BLaER1 treated with 17β-estradiol and CSF1 and Interleukin-3, amounts not matched to agents 10 nM and 100 nM (cell line): ENCODE results near the gene CNEP1R1.

Experiments used
- H3K27ac ChIP-seq, 11 experiments: shearing (Covaris generic); formaldehyde crosslinking; 2 replicates each; pipeline ENCODE4 v1.8.1; 2022
- H3K27me3 ChIP-seq, 11 experiments: shearing (Covaris generic); formaldehyde crosslinking; 2 replicates each; pipeline ENCODE4 v1.8.1; 2022
- H3K36me3 ChIP-seq, 11 experiments: shearing (Covaris generic); formaldehyde crosslinking; 2 replicates each; pipeline ENCODE4 v1.8.1; 2022
- H3K4me1 ChIP-seq, 10 experiments: shearing (Covaris generic); formaldehyde crosslinking; 2 replicates each; pipeline ENCODE4 v1.8.1; 2022
- H3K4me2 ChIP-seq, 11 experiments: shearing (Covaris generic); formaldehyde crosslinking; 2 replicates each; pipeline ENCODE4 v1.8.1; 2022
- H3K4me3 ChIP-seq, 10 experiments: shearing (Covaris generic); formaldehyde crosslinking; 2 replicates each; pipeline ENCODE4 v1.8.1; 2022
- H3K9ac ChIP-seq, 11 experiments: shearing (Covaris generic); formaldehyde crosslinking; 2 replicates each; pipeline ENCODE4 v1.8.1; 2022
- H3K9me3 ChIP-seq, 11 experiments: shearing (Covaris generic); formaldehyde crosslinking; replicated peaks in 1 of 11; 2 replicates each; pipeline ENCODE4 v1.8.1; 2022
- H4K20me1 ChIP-seq, 11 experiments: shearing (Covaris generic); formaldehyde crosslinking; 2 replicates each; pipeline ENCODE4 v1.8.1; 2022
- Cebpa-rat ChIP-seq, 11 experiments: shearing (Covaris generic); IDR thresholded peaks; 2 replicates each; pipeline ENCODE4 v1.8.1; 2022

Gene CNEP1R1

DNA sequence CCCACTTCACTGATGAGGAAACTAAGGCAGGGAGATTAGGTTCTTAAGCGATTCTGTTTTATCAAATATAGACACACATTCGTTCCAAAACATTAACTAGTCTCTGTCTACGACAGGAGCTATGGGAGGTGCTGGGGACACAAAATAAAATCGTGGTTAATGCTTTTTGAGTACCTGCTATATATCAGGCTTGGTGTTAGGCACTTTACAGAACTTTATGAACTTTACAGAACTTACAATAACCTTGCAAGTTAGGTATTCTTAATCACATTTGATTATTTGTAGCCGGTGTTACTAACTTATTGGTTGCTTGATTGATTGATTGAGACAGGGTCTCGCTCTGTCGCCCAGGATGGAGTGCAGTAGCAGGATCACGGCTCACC, 40.2 kb downstream of the CNEP1R1 start:
- Histone ChIP-seq H3K4me2 (peak overlapping the region; percentile 34 to 97 (median 61); a peak in 21 of 22 replicates), H3K27me3 (no peaks in the 10 kb centered on the region), H4K20me1 (peaks cover 27 to 41% (median 39%) of the 10 kb centered on the region in 11 experiments; a peak in 21 of 22 replicates), H3K27ac (peak overlapping the region in 9 of 11 experiments; percentile 9 to 66 (median 60); a peak in 12 of 22 replicates), H3K4me1 (peaks cover 21 to 37% (median 24%) of the 10 kb centered on the region in 10 experiments), H3K9ac (peak overlapping the region in 6 of 11 experiments; percentile 32 to 91 (median 52); a peak in 7 of 22 replicates), H3K9me3 (no peaks in the 10 kb centered on the region), H3K36me3 (peaks cover 17 to 26% (median 24%) of the 10 kb centered on the region in 11 experiments), H3K4me3 (peak overlapping the region; percentile 71 to 96 (median 85); a peak in 16 of 20 replicates)
- TF ChIP-seq Cebpa-rat (IDR thresholded peaks at IDR 0.05) = no peak

DNA sequence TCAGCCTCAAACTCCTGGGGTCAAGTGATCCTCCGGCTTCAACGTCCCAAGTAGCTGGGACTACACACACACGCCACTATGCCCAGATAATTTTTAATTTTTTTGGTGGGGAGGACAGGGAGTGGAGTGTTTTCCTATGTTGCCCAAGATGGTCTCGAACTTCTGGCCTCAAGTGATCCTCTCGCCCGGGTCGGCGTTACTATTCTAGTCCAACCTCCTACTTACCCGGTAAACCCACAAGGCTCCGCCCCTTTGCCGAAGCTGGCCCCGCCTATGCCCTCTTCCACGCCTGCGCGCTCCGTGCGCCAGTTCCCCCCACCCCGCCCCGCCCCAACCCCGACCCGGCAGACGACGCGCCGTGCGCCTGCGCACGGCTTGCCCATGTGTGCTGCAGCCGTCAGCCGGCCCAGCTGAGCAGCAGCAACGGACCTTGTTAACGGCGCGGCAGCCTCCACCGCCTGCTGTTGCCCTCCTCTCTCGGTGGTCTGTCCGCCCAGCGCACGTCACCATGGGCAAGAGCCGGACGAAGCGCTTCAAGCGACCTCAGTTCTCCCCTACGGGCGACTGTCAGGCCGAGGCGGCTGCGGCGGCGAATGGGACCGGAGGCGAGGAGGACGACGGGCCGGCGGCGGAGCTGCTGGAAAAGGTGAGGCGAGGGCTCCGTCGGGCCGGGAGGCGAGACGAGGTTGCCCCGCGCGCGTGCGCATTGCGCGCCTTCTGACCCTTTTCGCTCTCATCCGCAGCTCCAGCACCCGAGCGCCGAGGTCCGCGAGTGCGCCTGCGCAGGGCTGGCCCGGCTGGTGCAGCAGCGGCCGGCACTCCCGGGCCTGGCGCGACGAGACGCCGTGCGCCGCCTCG, 40.8 kb downstream of the CNEP1R1 start, which contains the start of gene HEATR3:
Gene HEATR3 (plus strand): TSS at position 347 of the 858 bp plus-strand sequence. CDS start 162 bp downstream, at position 509.
- H3K27ac ChIP-seq = peak within 1 kb of the TSS; percentile 66 to 94 (median 88); a peak in 21 of 22 replicates

DNA sequence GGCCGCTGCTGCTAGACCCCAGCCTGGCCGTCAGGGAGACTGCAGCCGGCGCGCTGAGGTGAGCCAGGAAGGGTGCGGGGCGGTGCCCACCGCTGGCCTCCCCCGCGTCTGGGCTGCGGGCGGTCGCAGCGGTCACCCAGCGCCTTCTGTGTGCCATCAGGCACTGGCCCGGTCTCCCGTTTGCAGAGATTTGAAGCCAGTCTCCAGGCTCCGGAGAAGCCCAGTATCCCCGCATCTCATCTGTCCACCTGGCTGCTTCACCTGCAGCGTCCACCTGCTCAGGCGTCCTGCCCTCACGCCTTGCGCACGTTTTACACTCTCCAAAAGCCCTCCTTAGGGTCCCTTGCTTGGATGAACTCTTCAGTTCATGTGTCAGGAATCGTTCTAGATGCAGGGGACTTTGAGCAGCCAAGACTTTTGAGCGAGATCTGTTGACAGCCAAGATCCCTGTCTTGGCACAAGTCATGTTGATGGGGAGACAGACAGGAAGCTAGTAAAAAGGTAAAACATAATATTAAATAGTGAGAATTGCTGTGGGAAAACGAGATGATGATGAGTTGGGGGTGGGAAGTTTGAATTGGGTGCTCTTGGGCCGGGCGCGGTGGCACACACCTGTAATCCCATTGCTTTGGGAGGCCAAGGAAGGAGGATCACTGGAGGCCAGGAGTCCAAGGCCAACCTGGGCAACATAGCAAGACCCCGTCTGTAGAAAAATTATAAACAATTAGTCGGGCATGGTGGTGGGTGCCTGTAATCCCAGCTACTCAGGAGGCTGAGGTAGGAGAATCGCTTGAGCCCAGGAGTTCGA, 41.7 kb downstream of the CNEP1R1 start:
- TF ChIP-seq Cebpa-rat (IDR thresholded peaks at IDR 0.05) = no peak
- peak overlapping the region; percentile 91 to 100 (median 98) for H3K4me2 ChIP-seq
- no peaks in the 10 kb centered on the region for H3K27me3 ChIP-seq
- peaks cover 21 to 48% (median 25%) of the 10 kb centered on the region in 10 experiments for H3K4me1 ChIP-seq
- peaks cover 31 to 40% (median 37%) of the 10 kb centered on the region in 11 experiments for H3K36me3 ChIP-seq
- H4K20me1 ChIP-seq = peaks cover 36 to 55% (median 51%) of the 10 kb centered on the region in 11 experiments; a peak in 21 of 22 replicates
- H3K27ac ChIP-seq = peak overlapping the region; percentile 56 to 94 (median 88); a peak in 21 of 22 replicates
- no peaks in the 10 kb centered on the region for H3K9me3 ChIP-seq
- H3K9ac ChIP-seq = peak overlapping the region; percentile 82 to 96 (median 91)
- H3K4me3 ChIP-seq = peak overlapping the region; percentile 71 to 96 (median 85)

More for the DNA sequence above, 40.8 kb downstream of the CNEP1R1 start, which contains the start of gene HEATR3:
- no peaks in the 10 kb centered on the region for H3K9me3 ChIP-seq
- no peaks in the 10 kb centered on the region for H3K27me3 ChIP-seq
- H3K9ac ChIP-seq = peak within 1 kb of the TSS; percentile 82 to 96 (median 91)
- H3K4me1 ChIP-seq = peaks cover 21 to 43% (median 25%) of the 10 kb centered on the region in 10 experiments
- peak within 1 kb of the TSS; percentile 91 to 100 (median 98) for H3K4me2 ChIP-seq
- H3K4me3 ChIP-seq = peak within 1 kb of the TSS; percentile 71 to 96 (median 85)
- H4K20me1 ChIP-seq = peaks cover 32 to 47% (median 45%) of the 10 kb centered on the region in 11 experiments; a peak in 21 of 22 replicates
- peaks cover 23 to 32% (median 30%) of the 10 kb centered on the region in 11 experiments for H3K36me3 ChIP-seq
- TF ChIP-seq Cebpa-rat (IDR thresholded peaks at IDR 0.05) = no peak

DNA sequence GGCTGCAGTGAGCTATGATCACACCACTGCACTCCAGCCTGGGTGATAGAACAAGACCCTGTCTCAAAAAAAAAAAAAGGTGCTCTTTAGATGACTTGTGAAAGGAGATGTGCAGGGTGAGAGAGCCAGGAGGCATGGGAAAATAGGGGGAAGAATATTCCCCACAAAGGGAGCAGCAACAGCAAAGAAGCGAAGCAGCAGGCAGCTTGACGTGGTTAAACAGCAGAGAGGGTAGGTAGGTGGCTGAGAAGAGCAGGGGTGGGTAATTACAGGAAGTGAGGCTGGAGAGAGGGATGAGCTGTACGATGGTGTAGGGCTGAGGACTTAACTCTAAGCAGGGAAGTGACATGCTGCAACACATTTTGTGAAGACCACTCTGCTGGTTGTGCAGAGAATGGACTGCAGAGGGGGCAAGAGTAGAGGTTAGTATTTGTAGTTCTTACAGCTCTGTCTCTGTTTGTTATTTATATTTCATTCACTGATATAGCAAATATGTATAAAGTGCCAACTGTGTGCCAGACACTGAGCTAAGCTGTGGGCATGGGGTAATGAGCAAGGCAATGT, 42.3 kb downstream of the CNEP1R1 start:
- H3K9ac ChIP-seq = peak overlapping the region; percentile 82 to 96 (median 91); a peak in 21 of 22 replicates
- peak overlapping the region in 3 of 11 experiments; percentile 25 to 84 (median 36); a peak in 2 of 22 replicates for H3K27ac ChIP-seq
- peaks cover 21 to 48% (median 25%) of the 10 kb centered on the region in 10 experiments for H3K4me1 ChIP-seq
- H3K36me3 ChIP-seq = peaks cover 37 to 46% (median 42%) of the 10 kb centered on the region in 11 experiments
- no peaks in the 10 kb centered on the region for H3K9me3 ChIP-seq
- peaks cover 40 to 62% (median 55%) of the 10 kb centered on the region in 11 experiments; a peak in 21 of 22 replicates for H4K20me1 ChIP-seq
- peak overlapping the region; percentile 71 to 96 (median 85); a peak in 19 of 20 replicates for H3K4me3 ChIP-seq
- H3K4me2 ChIP-seq = peak overlapping the region; percentile 91 to 100 (median 98)
- no peak for TF ChIP-seq Cebpa-rat (IDR thresholded peaks at IDR 0.05)
- no peaks in the 10 kb centered on the region for H3K27me3 ChIP-seq

DNA sequence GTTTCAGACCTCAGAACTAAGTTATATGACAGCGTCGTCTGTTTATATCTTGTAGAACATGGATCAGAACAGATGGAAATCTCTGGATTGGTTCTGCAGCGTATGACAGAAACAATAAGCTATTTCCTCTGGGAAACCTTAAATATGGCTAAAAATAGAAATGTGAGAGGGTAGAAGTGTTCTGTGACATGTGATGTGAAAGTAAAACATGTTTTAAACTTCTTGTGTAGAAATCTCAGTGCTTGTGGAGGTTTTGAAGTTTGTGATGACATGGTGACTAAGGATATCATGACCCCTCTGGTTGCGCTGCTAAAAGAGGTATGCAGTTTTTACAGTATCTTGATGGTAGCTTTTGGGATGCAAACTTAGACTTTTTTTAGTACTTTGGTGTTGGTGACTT, 43.5 kb downstream of the CNEP1R1 start:
- peak overlapping the region; percentile 91 to 100 (median 98); a peak in 21 of 22 replicates for H3K4me2 ChIP-seq
- H3K36me3 ChIP-seq = peaks cover 46 to 57% (median 52%) of the 10 kb centered on the region in 11 experiments
- peak overlapping the region in 8 of 11 experiments; percentile 49 to 96 (median 86); a peak in 11 of 22 replicates for H3K9ac ChIP-seq
- no peaks in the 10 kb centered on the region for H3K9me3 ChIP-seq
- peak overlapping the region in 2 of 11 experiments; percentile 14 to 34; a peak in 1 of 22 replicates for H3K27ac ChIP-seq
- H3K27me3 ChIP-seq = no peaks in the 10 kb centered on the region
- peak overlapping the region in 2 of 10 experiments; percentile 89 to 95; a peak in 3 of 20 replicates for H3K4me3 ChIP-seq
- no peak for TF ChIP-seq Cebpa-rat (IDR thresholded peaks at IDR 0.05)
- H4K20me1 ChIP-seq = peaks cover 46 to 72% (median 65%) of the 10 kb centered on the region in 11 experiments; a peak in 21 of 22 replicates
- peaks cover 21 to 56% (median 25%) of the 10 kb centered on the region in 10 experiments for H3K4me1 ChIP-seq

DNA sequence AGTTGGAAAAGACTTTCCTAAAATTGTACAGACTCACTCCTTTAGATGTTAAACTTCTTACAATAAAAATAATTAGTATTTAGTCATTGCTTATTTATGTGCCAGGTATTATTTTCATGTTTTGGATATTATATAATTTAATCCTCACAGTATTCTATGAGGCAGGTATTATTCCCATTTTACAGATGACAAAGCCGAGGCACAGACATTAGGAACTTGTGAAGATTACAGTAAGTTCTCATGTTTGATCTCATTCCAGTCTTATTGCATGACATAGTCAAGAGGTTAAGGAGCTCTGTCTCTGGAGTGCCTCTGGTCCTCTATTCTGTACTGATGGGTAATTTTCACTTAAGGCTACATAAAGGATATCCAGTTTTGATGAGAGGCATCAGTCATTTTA, 44.0 kb downstream of the CNEP1R1 start:
- Histone ChIP-seq H4K20me1 (peaks cover 46 to 77% (median 65%) of the 10 kb centered on the region in 11 experiments; a peak in 21 of 22 replicates), H3K36me3 (peaks cover 46 to 60% (median 54%) of the 10 kb centered on the region in 11 experiments), H3K27ac (no peak overlapping the region), H3K4me3 (no peak overlapping the region), H3K9me3 (no peaks in the 10 kb centered on the region), H3K27me3 (no peaks in the 10 kb centered on the region), H3K4me1 (peaks cover 21 to 58% (median 25%) of the 10 kb centered on the region in 10 experiments), H3K9ac (peak overlapping the region in 2 of 11 experiments; percentile 3 to 37; a peak in 2 of 22 replicates), H3K4me2 (peak overlapping the region in 2 of 11 experiments; percentile 12 to 23; a peak in 3 of 22 replicates)
- no peak for TF ChIP-seq Cebpa-rat (IDR thresholded peaks at IDR 0.05)

DNA sequence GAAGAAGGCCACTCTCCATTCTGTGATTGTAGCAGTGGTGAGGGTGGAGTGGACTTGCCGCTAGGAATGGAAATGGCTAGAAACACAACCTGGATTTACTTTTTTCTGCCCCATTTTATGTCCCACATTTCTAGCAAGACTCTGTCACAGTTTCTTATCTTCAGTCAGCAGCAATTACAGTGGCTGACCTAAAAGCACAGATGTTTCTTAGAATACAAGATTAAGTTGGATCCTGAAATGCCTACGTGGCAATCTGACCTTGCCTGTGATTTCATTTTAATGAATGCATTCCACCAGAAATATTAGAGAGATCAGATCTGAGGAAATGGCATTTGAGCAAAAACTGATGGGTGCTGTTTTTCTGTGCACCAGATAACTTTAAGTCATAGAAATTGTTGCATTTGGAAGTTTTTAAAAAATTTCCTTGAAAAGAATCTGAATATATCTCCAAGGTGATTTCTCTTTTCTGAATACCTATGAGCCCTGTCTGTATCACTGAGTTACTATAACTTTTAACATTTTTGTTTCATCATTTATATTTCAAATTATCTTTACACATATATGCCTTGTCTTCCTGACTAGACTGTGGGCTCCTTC, 46.1 kb downstream of the CNEP1R1 start:
- H3K4me3 ChIP-seq = no peak overlapping the region

More for the DNA sequence above, 46.1 kb downstream of the CNEP1R1 start:
- no peak overlapping the region for H3K27ac ChIP-seq
- H4K20me1 ChIP-seq = peaks cover 46 to 92% (median 65%) of the 10 kb centered on the region in 11 experiments; a peak in 21 of 22 replicates
- no peak overlapping the region for H3K9ac ChIP-seq
- no peaks in the 10 kb centered on the region for H3K9me3 ChIP-seq
- no peaks in the 10 kb centered on the region for H3K27me3 ChIP-seq
- no peak for TF ChIP-seq Cebpa-rat (IDR thresholded peaks at IDR 0.05)
- peak overlapping the region in 2 of 11 experiments; percentile 4 to 17; a peak in 1 of 22 replicates for H3K4me2 ChIP-seq
- peaks cover 21 to 52% (median 24%) of the 10 kb centered on the region in 10 experiments for H3K4me1 ChIP-seq
- H3K36me3 ChIP-seq = peaks cover 63 to 81% (median 73%) of the 10 kb centered on the region in 11 experiments
